GM18499 (cell line): ENCODE measurements around the gene TMEM221.

Experiments
- ATAC-seq: cut with Tn5 transposase; IDR thresholded peaks from one replicate; pipeline ENCODE4 v1.9.1; 2021; ENCODE audit warnings: moderate number of reproducible peaks; ENCODE audit not compliant: insufficient read depth, unreplicated experiment

Gene TMEM221

GRCh38 chr19:17406887-17407196 lies 41.6 kb downstream of the TMEM221 start:
- ATAC-seq: no peak

GRCh38 chr19:17406046-17406886 lies 42.2 kb downstream of the TMEM221 start:
- ATAC-seq: no peak

- peak; percentile 58 for ATAC-seq
These were observed 43.0 kb downstream of the TMEM221 start, which contains the start of gene BST2 for GRCh38 chr19:17405250-17406045. Gene BST2, minus strand, starts transcription at chr19:17405630. Its CDS starts 55 bp downstream, at chr19:17405575.

GRCh38 chr19:17404621-17405249 lies 43.7 kb downstream of the TMEM221 start:
- ATAC-seq: no peak

GRCh38 chr19:17404015-17404414 lies 44.5 kb downstream of the TMEM221 start:
- no peak for ATAC-seq

- no peak for ATAC-seq
These were observed 45.2 kb downstream of the TMEM221 start for GRCh38 chr19:17402982-17403855.

- ATAC-seq: no peak
These were observed 46.8 kb downstream of the TMEM221 start for GRCh38 chr19:17401628-17402027.

GRCh38 chr19:17398902-17399527 lies 49.5 kb downstream of the TMEM221 start:
- no peak for ATAC-seq

- ATAC-seq: no peak
These were observed 53.5 kb downstream of the TMEM221 start for GRCh38 chr19:17394891-17395415.

- ATAC-seq: no peak
These were observed 54.6 kb downstream of the TMEM221 start, which contains the start of gene CCDC194 for GRCh38 chr19:17393914-17394313. Gene CCDC194, minus strand, starts transcription at chr19:17394196. Its CDS starts 38 bp downstream, at chr19:17394158.

GRCh38 chr19:17393002-17393401 lies 55.5 kb downstream of the TMEM221 start:
- ATAC-seq: no peak

GRCh38 chr19:17391371-17392151 lies 56.9 kb downstream of the TMEM221 start:
- no peak for ATAC-seq

GRCh38 chr19:17390665-17391370 lies 57.6 kb downstream of the TMEM221 start:
- ATAC-seq: peak; percentile 52

- no peak for ATAC-seq
These were observed 58.4 kb downstream of the TMEM221 start for GRCh38 chr19:17389957-17390664.

GRCh38 chr19:17389288-17389687 lies 59.2 kb downstream of the TMEM221 start:
- ATAC-seq: no peak

GRCh38 chr19:17385878-17386611 lies 62.4 kb downstream of the TMEM221 start:
- no peak for ATAC-seq
